ENCODE measurements around the gene DNAJB6.

Gene DNAJB6

DNA sequence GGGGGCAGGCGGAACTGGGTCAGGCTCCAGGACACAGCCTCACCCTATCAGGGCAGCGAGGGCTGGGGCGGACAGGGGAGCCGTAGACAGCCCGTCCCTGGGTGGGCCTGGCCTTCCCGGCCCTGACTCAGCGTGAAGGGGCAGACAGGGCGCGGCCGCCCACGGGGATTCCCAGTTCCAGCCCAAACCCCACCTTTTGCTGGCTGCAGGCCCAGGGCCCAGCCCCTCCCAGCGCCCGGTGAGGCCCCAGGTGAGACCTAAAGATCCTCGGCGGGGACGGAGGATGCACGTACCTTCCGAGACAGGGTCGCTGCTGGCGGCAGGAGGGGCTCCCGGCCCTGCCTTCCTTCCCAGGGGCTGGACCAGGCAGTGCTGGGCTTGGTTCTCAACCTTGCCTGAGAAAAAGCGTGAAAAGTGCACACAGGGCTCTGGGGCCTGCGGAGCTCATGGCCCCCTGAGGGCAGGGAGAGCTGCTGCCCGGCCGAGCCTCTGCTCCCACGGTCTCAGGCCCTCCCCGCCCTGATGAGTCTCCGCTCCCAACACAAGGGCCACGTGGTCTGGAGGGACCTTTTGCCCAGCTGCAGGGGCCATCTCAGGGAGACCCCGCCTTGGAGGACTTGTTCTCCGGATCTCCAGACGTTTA is 43.9 kb upstream of the DNAJB6 start:
- Histone ChIP-seq H4K20me1 (ENCODE audit: low read depth, low read length) (no peaks in the 10 kb centered on the region), H3K9me2 (replicated peaks; ENCODE audit: insufficient read depth, low read length) (no peaks in the 10 kb centered on the region), H3F3A (ENCODE audit: insufficient read depth) (no peaks in the 10 kb centered on the region), H2AFZ (ENCODE audit: low read depth, low read length, severe bottlenecking) (no peak overlapping the region), H3K27me3 (ENCODE audit: low read length) (no peaks in the 10 kb centered on the region), H3K36me3 (ENCODE audit: low read length) (no peaks in the 10 kb centered on the region), H3K4me3 (ENCODE audit: insufficient read depth, low read length, poor library complexity, severe bottlenecking) (no peak overlapping the region), H3K9ac (ENCODE audit: low read length) (no peak overlapping the region), H3K9me3 (ENCODE audit: insufficient read depth, low read length) (no peaks in the 10 kb centered on the region), H3K27ac (ENCODE audit: low read depth, low read length) (no peak overlapping the region), H3K79me2 (ENCODE audit: insufficient read depth, low read length) (no peaks in the 10 kb centered on the region), H3K4me2 (ENCODE audit: low read depth, low read length, poor library complexity, severe bottlenecking) (no peak overlapping the region)
- no peak for TF ChIP-seq EZH2phosphoT487 (conservative IDR thresholded peaks at IDR 0.05; ENCODE audit: low read length)
- TF ChIP-seq, protein P1, sequence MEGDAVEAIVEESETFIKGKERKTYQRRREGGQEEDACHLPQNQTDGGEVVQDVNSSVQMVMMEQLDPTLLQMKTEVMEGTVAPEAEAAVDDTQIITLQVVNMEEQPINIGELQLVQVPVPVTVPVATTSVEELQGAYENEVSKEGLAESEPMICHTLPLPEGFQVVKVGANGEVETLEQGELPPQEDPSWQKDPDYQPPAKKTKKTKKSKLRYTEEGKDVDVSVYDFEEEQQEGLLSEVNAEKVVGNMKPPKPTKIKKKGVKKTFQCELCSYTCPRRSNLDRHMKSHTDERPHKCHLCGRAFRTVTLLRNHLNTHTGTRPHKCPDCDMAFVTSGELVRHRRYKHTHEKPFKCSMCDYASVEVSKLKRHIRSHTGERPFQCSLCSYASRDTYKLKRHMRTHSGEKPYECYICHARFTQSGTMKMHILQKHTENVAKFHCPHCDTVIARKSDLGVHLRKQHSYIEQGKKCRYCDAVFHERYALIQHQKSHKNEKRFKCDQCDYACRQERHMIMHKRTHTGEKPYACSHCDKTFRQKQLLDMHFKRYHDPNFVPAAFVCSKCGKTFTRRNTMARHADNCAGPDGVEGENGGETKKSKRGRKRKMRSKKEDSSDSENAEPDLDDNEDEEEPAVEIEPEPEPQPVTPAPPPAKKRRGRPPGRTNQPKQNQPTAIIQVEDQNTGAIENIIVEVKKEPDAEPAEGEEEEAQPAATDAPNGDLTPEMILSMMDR (IDR thresholded peaks at IDR 0.05; ENCODE audit: insufficient read depth, low read length, poor library complexity, severe bottlenecking) = no peak

GRCh38 chr7:157293413-157293788 is 43.4 kb upstream of the DNAJB6 start:
- no peaks in the 10 kb centered on the region for H3K9me2 ChIP-seq (replicated peaks; ENCODE audit: insufficient read depth, low read length)
- no peak overlapping the region for H3K27ac ChIP-seq (ENCODE audit: low read depth, low read length)
- H3K4me3 ChIP-seq (ENCODE audit: insufficient read depth, low read length, poor library complexity, severe bottlenecking) = no peak overlapping the region
- H3K36me3 ChIP-seq (ENCODE audit: low read length) = no peaks in the 10 kb centered on the region
- no peaks in the 10 kb centered on the region for H3K79me2 ChIP-seq (ENCODE audit: insufficient read depth, low read length)
- H3F3A ChIP-seq (ENCODE audit: insufficient read depth) = no peaks in the 10 kb centered on the region
- no peaks in the 10 kb centered on the region for H4K20me1 ChIP-seq (ENCODE audit: low read depth, low read length)
- TF ChIP-seq, protein P1 (IDR thresholded peaks at IDR 0.05; ENCODE audit: insufficient read depth, low read length, poor library complexity, severe bottlenecking) = no peak
- no peak for TF ChIP-seq EZH2phosphoT487 (conservative IDR thresholded peaks at IDR 0.05; ENCODE audit: low read length)
- H3K27me3 ChIP-seq (ENCODE audit: low read length) = no peaks in the 10 kb centered on the region
- no peak overlapping the region for H3K4me2 ChIP-seq (ENCODE audit: low read depth, low read length, poor library complexity, severe bottlenecking)
- H2AFZ ChIP-seq (ENCODE audit: low read depth, low read length, severe bottlenecking) = no peak overlapping the region
- H3K9ac ChIP-seq (ENCODE audit: low read length) = no peak overlapping the region
- H3K9me3 ChIP-seq (ENCODE audit: insufficient read depth, low read length) = no peaks in the 10 kb centered on the region

DNA sequence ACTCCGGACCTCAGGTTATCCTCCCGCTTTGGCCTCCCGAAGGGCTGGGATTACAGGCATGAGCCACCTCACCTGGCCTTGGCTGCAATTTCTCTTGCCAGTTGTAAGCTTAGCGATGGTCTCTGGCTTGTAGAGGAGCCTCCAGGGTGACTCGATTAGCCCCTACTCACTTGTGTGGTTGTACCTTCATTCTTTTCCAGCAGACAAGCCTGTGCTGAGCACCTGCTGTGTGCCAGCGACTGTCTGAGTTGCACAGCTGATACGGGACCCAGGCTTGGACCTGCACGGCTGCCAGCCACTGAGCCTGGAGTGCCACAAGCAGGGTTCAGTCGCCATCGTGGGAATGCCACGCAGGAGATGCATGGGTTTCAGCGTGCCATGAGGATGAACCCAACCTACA is 42.0 kb upstream of the DNAJB6 start:
- Histone ChIP-seq H3K9ac (ENCODE audit: low read length) (no peak overlapping the region), H3K79me2 (ENCODE audit: insufficient read depth, low read length) (no peaks in the 10 kb centered on the region), H3K27ac (ENCODE audit: low read depth, low read length) (no peak overlapping the region), H2AFZ (ENCODE audit: low read depth, low read length, severe bottlenecking) (no peak overlapping the region), H3K9me3 (ENCODE audit: insufficient read depth, low read length) (no peaks in the 10 kb centered on the region), H3K36me3 (ENCODE audit: low read length) (no peaks in the 10 kb centered on the region), H3F3A (ENCODE audit: insufficient read depth) (no peaks in the 10 kb centered on the region), H3K9me2 (replicated peaks; ENCODE audit: insufficient read depth, low read length) (no peaks in the 10 kb centered on the region), H3K4me3 (ENCODE audit: insufficient read depth, low read length, poor library complexity, severe bottlenecking) (no peak overlapping the region), H3K27me3 (ENCODE audit: low read length) (no peaks in the 10 kb centered on the region), H3K4me2 (ENCODE audit: low read depth, low read length, poor library complexity, severe bottlenecking) (no peak overlapping the region), H4K20me1 (ENCODE audit: low read depth, low read length) (no peaks in the 10 kb centered on the region)
- TF ChIP-seq, protein P1 (IDR thresholded peaks at IDR 0.05; ENCODE audit: insufficient read depth, low read length, poor library complexity, severe bottlenecking) = no peak
- TF ChIP-seq EZH2phosphoT487 (conservative IDR thresholded peaks at IDR 0.05; ENCODE audit: low read length) = no peak
